Nephron progenitor cell (in vitro differentiated cells): ENCODE measurements around the gene PPP1CA.

Experiments
- DNase-seq: peaks from one replicate; pipeline ENCODE4 v3.0.0; 2021
- H3K27ac Mint-ChIP-seq: 2 replicates; pipeline ENCODE4 v1.8.0; 2021; ENCODE audit warnings: mild to moderate bottlenecking, moderate library complexity, mixed read lengths
- H3K27me3 Mint-ChIP-seq: 2 replicates; pipeline ENCODE4 v1.8.0; 2021; ENCODE audit warnings: mild to moderate bottlenecking, low read depth, mixed read lengths; ENCODE audit not compliant: poor library complexity
- H3K36me3 Mint-ChIP-seq: 2 replicates; pipeline ENCODE4 v1.8.0; 2021; ENCODE audit warnings: low read depth, mixed read lengths
- H3K4me1 Mint-ChIP-seq: 2 replicates; pipeline ENCODE4 v1.8.0; 2021; ENCODE audit warnings: mixed read lengths
- H3K4me3 Mint-ChIP-seq: 2 replicates; pipeline ENCODE4 v1.8.0; 2021; ENCODE audit warnings: mild to moderate bottlenecking, moderate library complexity, mixed read lengths
- H3K9me3 Mint-ChIP-seq: 2 replicates; pipeline ENCODE4 v1.8.0; 2021; ENCODE audit warnings: mild to moderate bottlenecking, moderate library complexity, mixed read lengths
- CTCF ChIP-seq: fragments of 200-600 bp; sonication (generic); IDR thresholded peaks from 2 replicates; pipeline ENCODE4 v1.5.0; 2021; ENCODE audit warnings: antibody characterized with exemption

PPP1CA gene

GRCh38 chr11:67400251-67400941 lies 1.3 kb downstream of the PPP1CA start:
- H3K36me3 Mint-ChIP-seq, result peaks cover 8% of the 10 kb centered on the region
- DNase-seq, result no peak
- peaks cover 50% of the 10 kb centered on the region for H3K4me1 Mint-ChIP-seq
- peak overlapping the region; percentile 85 for H3K4me3 Mint-ChIP-seq
- TF ChIP-seq CTCF, result no peak
- no peak overlapping the region for H3K27ac Mint-ChIP-seq
- H3K27me3 Mint-ChIP-seq, result no peaks in the 10 kb centered on the region
- no peaks in the 10 kb centered on the region for H3K9me3 Mint-ChIP-seq

GRCh38 chr11:67398661-67399563 lies 2.7 kb downstream of the PPP1CA start:
- no peaks in the 10 kb centered on the region for H3K27me3 Mint-ChIP-seq
- peak overlapping the region; percentile 58 for H3K4me3 Mint-ChIP-seq
- no peaks in the 10 kb centered on the region for H3K9me3 Mint-ChIP-seq
- H3K36me3 Mint-ChIP-seq, result peaks cover 9% of the 10 kb centered on the region
- peak overlapping the region; percentile 83 for H3K27ac Mint-ChIP-seq
- no peak for DNase-seq
- H3K4me1 Mint-ChIP-seq, result peaks cover 45% of the 10 kb centered on the region
- no peak for TF ChIP-seq CTCF

- Mint-ChIP-seq H3K27me3 (no peaks in the 10 kb centered on the region), H3K4me3 (no peak overlapping the region), H3K36me3 (peaks cover 13% of the 10 kb centered on the region), H3K27ac (peak overlapping the region; percentile 90), H3K9me3 (no peaks in the 10 kb centered on the region), H3K4me1 (peaks cover 42% of the 10 kb centered on the region)
- TF ChIP-seq CTCF, result no peak
- no peak for DNase-seq
These were observed 3.5 kb downstream of the PPP1CA start for GRCh38 chr11:67397986-67398660.

DNA sequence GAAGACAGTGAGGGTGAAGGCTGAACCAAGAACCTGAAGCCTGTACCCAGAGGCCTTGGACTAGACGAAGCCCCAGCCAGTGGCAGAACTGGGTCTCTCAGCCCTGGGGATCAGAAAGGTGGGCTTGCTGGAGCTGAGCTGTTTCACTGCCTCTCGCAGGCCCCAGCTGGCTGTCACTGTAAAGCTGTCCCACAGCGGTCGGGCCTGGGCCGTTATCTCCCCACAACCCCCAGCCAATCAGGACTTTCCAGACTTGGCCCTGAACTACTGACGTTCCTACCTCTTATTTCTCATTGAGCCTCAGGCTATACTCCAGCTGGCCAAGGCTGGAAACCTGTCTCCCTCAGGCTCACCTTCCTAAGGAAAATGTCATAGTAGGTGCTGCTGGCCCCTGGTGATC lies 4.1 kb downstream of the PPP1CA start:
- no peak overlapping the region for H3K4me3 Mint-ChIP-seq
- peaks cover 45% of the 10 kb centered on the region for H3K4me1 Mint-ChIP-seq
- peaks cover 13% of the 10 kb centered on the region for H3K36me3 Mint-ChIP-seq
- TF ChIP-seq CTCF, result no peak
- no peaks in the 10 kb centered on the region for H3K9me3 Mint-ChIP-seq
- no peak for DNase-seq
- H3K27me3 Mint-ChIP-seq, result peaks cover 4% of the 10 kb centered on the region
- H3K27ac Mint-ChIP-seq, result peak overlapping the region; percentile 90

DNA sequence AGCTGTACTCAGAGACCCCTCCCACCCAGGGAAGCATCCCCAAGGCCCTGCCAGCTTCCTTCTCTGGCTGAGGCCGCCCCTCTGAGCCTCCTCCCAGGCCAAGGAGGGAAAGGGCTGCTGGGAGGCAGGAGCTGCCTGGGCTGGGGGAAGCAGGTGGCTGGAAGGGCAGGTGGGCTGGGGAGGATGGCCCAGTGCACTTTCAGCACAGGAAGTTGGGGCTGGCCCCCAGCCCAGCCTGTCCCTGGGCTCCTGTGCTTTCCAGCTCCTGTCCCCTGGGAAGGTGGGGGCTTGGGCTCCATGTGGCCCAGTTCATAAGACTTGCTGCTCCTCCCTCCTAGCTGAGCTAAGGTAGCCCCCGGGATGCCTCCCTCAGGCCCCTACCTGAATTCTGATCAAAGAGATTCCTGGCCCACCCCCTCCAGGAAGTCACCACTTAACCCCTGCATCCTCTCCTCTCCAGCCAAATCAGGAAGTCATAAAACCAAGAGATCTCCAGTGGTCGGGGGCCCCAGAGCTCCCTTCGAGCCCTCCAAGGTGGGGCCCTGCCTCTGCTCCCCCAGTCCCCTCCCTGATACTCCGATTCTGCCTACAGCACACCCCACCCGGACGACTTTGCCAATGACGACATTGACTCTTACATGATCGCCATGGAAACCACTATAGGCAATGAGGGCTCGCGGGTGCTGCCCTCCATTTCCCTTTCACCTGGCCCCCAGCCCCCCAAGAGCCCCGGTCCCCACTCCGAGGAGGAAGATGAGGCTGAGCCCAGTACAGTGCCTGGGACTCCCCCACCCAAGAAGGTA lies 4.9 kb downstream of the PPP1CA start:
- Mint-ChIP-seq H3K36me3 (peaks cover 13% of the 10 kb centered on the region), H3K27ac (peak overlapping the region; percentile 88)

More for the DNA sequence above, 4.9 kb downstream of the PPP1CA start:
- Mint-ChIP-seq H3K4me1 (peaks cover 47% of the 10 kb centered on the region), H3K9me3 (no peaks in the 10 kb centered on the region), H3K4me3 (no peak overlapping the region), H3K27me3 (peaks cover 4% of the 10 kb centered on the region)
- DNase-seq, result no peak
- no peak for TF ChIP-seq CTCF
